K562 (cell line): ENCODE results near the gene THEM4. TPM values are rescaled to one million over a fixed set of nuclear protein-coding genes. Genes with fewer than 3 reads are reported as not detected.

Experiments used
- HSF4 ChIP-seq: fragments of 250-450 bp; sonication (Bioruptor Pico); IDR thresholded peaks from 2 replicates; pipeline ENCODE4 v2.1.2; 2022; ENCODE audit warnings: mild to moderate bottlenecking, moderate library complexity, borderline replicate concordance
- NFIX ChIP-seq: fragments of 250-450 bp; sonication (Bioruptor Pico); IDR thresholded peaks from 2 replicates; pipeline ENCODE4 v1.4.0; 2020; ENCODE audit warnings: low read depth, mild to moderate bottlenecking, moderate library complexity
- PCBP2 ChIP-seq: fragments of 200-400 bp; formaldehyde crosslinking; IDR thresholded peaks from 2 replicates; pipeline ENCODE4 v1.6.1; 2018; ENCODE audit warnings: low read length, low read depth, mild to moderate bottlenecking, moderate library complexity; ENCODE audit not compliant: poor library complexity, severe bottlenecking
- RBM22 ChIP-seq: fragments of 200-400 bp; formaldehyde crosslinking; IDR thresholded peaks from 2 replicates; pipeline ENCODE4 v1.6.1; 2018; ENCODE audit warnings: low read length, low read depth; ENCODE audit not compliant: poor library complexity, severe bottlenecking
- TEAD2 ChIP-seq: fragments of 450-650 bp; IDR thresholded peaks from 2 replicates; pipeline ENCODE4 v1.6.1; 2016; ENCODE audit warnings: missing genetic modification characterization, control low read depth, missing compliant biosample characterization
- ZNF778 ChIP-seq: fragments of 450-650 bp; formaldehyde crosslinking; IDR thresholded peaks from 2 replicates; pipeline ENCODE4 v1.4.0; 2020; ENCODE audit warnings: mild to moderate bottlenecking, moderate library complexity
- ZNF785 ChIP-seq: fragments of 250-450 bp; sonication (Bioruptor Pico); IDR thresholded peaks from 2 replicates; pipeline ENCODE4 v1.4.0; 2020; ENCODE audit warnings: mild to moderate bottlenecking
- polyA plus RNA-seq, 8 experiments: library from polyadenylated mRNA; depleted of rRNA in 4 of 8; stranded (reverse) in 5 of 8; unstranded in 3 of 8; fragments of >200 nt; fragmentation: Nextera tagmentation in 2 of 8; fragmentation: Illumina TruSeq in 1 of 8; extraction: Ambion mirVana in 2 of 8; extraction: Trizol in 1 of 8; gene quantifications; 2 replicates each; pipeline versions ENCODE4 v1.2.1 to v1.2.3, GENCODE V29; 2011 to 2014; ENCODE audit warnings: inconsistent platforms in 1 of 8, missing spikeins in 1 of 8
- total RNA-seq, 7 experiments: library from RNA; depleted of rRNA in 6 of 7; stranded (reverse); fragments of >200 nt in 6 of 7; fragmentation: Illumina TruSeq in 2 of 7; extraction: Trizol in 2 of 7; gene quantifications; 2 replicates each; pipeline versions ENCODE4 v1.2.1 to v1.2.3, GENCODE V29; 2011 to 2021; ENCODE audit warnings: low replicate concordance in 1 of 7
- TF ChIP-seq, protein P1 (sequence below): fragments of 250-450 bp; sonication (Bioruptor Pico); IDR thresholded peaks from 2 replicates; pipeline ENCODE4 v1.8.0; 2022; ENCODE audit warnings: inconsistent platforms
- TF ChIP-seq, protein P2 (sequence below): fragments of 450-650 bp; formaldehyde crosslinking; IDR thresholded peaks from 2 replicates; pipeline ENCODE4 v1.4.0; 2020; ENCODE audit warnings: mild to moderate bottlenecking, moderate library complexity
- TF ChIP-seq, protein P3 (sequence below): fragments of 450-650 bp; IDR thresholded peaks from 2 replicates; pipeline ENCODE4 v1.6.1; 2014; ENCODE audit warnings: low read depth, mild to moderate bottlenecking, moderate library complexity, borderline replicate concordance

Gene THEM4
- total and polyA plus RNA-seq, 9 of the 15 experiments (the other 6 are each of a cell fraction or from before 2014, with no cell fraction given), result 8.6 to 71.9 (median 35.3) TPM

DNA sequence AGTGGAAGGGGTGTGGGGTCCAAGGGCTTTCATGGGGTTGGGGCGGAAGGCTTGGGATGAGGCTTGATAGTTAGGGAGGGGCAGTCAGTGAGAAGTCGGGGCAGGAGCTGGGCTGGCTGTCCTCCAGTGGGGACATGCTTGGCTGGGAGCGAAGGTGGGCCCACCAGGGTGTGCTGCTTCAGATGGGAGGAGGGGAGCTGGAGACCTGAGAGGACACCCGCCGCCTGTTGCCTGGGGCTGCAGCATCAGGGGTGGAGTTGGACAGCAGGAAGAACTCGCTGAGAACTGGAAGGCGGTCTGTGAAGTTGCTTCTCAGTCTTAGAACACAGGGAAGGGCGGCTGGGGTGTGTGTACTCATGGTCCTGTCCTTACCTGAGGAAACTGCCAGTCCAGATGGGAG lies 57.4 kb downstream of the THEM4 start (continued):
- TF ChIP-seq, protein P1, sequence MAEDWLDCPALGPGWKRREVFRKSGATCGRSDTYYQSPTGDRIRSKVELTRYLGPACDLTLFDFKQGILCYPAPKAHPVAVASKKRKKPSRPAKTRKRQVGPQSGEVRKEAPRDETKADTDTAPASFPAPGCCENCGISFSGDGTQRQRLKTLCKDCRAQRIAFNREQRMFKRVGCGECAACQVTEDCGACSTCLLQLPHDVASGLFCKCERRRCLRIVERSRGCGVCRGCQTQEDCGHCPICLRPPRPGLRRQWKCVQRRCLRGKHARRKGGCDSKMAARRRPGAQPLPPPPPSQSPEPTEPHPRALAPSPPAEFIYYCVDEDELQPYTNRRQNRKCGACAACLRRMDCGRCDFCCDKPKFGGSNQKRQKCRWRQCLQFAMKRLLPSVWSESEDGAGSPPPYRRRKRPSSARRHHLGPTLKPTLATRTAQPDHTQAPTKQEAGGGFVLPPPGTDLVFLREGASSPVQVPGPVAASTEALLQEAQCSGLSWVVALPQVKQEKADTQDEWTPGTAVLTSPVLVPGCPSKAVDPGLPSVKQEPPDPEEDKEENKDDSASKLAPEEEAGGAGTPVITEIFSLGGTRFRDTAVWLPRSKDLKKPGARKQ, result no peak
- no peak for TF ChIP-seq TEAD2
- TF ChIP-seq ZNF785 (CRISPR knock-in tag), result no peak
- TF ChIP-seq ZNF778, result no peak
- TF ChIP-seq, protein P2, sequence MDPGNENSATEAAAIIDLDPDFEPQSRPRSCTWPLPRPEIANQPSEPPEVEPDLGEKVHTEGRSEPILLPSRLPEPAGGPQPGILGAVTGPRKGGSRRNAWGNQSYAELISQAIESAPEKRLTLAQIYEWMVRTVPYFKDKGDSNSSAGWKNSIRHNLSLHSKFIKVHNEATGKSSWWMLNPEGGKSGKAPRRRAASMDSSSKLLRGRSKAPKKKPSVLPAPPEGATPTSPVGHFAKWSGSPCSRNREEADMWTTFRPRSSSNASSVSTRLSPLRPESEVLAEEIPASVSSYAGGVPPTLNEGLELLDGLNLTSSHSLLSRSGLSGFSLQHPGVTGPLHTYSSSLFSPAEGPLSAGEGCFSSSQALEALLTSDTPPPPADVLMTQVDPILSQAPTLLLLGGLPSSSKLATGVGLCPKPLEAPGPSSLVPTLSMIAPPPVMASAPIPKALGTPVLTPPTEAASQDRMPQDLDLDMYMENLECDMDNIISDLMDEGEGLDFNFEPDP (CRISPR knock-in tag), result no peak
- no peak for TF ChIP-seq RBM22
- no peak for TF ChIP-seq HSF4 (CRISPR knock-in tag)
- TF ChIP-seq PCBP2, result no peak
- TF ChIP-seq, protein P3, sequence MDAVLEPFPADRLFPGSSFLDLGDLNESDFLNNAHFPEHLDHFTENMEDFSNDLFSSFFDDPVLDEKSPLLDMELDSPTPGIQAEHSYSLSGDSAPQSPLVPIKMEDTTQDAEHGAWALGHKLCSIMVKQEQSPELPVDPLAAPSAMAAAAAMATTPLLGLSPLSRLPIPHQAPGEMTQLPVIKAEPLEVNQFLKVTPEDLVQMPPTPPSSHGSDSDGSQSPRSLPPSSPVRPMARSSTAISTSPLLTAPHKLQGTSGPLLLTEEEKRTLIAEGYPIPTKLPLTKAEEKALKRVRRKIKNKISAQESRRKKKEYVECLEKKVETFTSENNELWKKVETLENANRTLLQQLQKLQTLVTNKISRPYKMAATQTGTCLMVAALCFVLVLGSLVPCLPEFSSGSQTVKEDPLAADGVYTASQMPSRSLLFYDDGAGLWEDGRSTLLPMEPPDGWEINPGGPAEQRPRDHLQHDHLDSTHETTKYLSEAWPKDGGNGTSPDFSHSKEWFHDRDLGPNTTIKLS, result no peak
- no peak for TF ChIP-seq NFIX (CRISPR knock-in tag)
